A673 (cell line): ENCODE results near the gene SURF6.

Source experiments
- CTCF ChIP-seq: fragments of 300-800, 200-600 bp; sonication (generic); conservative IDR thresholded peaks from 2 replicates; pipeline ENCODE4 v1.5.1; 2017; ENCODE audit warnings: low read depth, mild to moderate bottlenecking, antibody characterized with exemption, low read length, moderate library complexity, mixed read lengths
- EZH2 ChIP-seq: fragments of 200-600 bp; sonication (generic); IDR thresholded peaks from 2 replicates; pipeline ENCODE4 v1.6.1; 2017; ENCODE audit warnings: borderline replicate concordance, low read depth, mild to moderate bottlenecking, mixed read lengths, antibody characterized with exemption, low read length; ENCODE audit not compliant: poor library complexity, severe bottlenecking

GRCh38 chr9:133315997-133316396, 20.0 kb downstream of the SURF6 start:
- TF ChIP-seq EZH2 (no peak), CTCF (no peak)
